ENCODE data around the gene LSAMP. TPM values are rescaled to one million over a fixed set of nuclear protein-coding genes. Genes with fewer than 3 reads are reported as not detected.

Gene LSAMP
- total RNA-seq, 1 donor from 2014 or later, result 0.11 TPM

GRCh38 chr3:116337229-116337628, 108.1 kb downstream of the LSAMP start:
- no peak for DNase-seq (ENCODE audit: low spot score in 2 of 2)
- no peaks in the 10 kb centered on the region for H3K27me3 ChIP-seq

GRCh38 chr3:116331380-116331779, 113.9 kb downstream of the LSAMP start:
- no peak for DNase-seq (ENCODE audit: low spot score in 2 of 2)
- TF ChIP-seq CTCF (IDR thresholded peaks at IDR 0.05), result no peak
- Histone ChIP-seq H3K9me3 (no peaks in the 10 kb centered on the region), H3K36me3 (no peaks in the 10 kb centered on the region), H3K4me3 (no peak overlapping the region), H3K27ac (no peak overlapping the region), H3K4me1 (no peaks in the 10 kb centered on the region), H3K27me3 (no peaks in the 10 kb centered on the region)
- intact Hi-C loops (cut with DNase I), result no loop called here

More at GRCh38 chr3:116337229-116337628, 108.1 kb downstream of the LSAMP start:
- intact Hi-C loops (cut with DNase I), result no loop called here
- no peak for TF ChIP-seq CTCF (IDR thresholded peaks at IDR 0.05)
- Histone ChIP-seq H3K27ac (no peak overlapping the region), H3K4me3 (no peak overlapping the region), H3K4me1 (no peaks in the 10 kb centered on the region), H3K36me3 (no peaks in the 10 kb centered on the region), H3K9me3 (no peaks in the 10 kb centered on the region)

DNA sequence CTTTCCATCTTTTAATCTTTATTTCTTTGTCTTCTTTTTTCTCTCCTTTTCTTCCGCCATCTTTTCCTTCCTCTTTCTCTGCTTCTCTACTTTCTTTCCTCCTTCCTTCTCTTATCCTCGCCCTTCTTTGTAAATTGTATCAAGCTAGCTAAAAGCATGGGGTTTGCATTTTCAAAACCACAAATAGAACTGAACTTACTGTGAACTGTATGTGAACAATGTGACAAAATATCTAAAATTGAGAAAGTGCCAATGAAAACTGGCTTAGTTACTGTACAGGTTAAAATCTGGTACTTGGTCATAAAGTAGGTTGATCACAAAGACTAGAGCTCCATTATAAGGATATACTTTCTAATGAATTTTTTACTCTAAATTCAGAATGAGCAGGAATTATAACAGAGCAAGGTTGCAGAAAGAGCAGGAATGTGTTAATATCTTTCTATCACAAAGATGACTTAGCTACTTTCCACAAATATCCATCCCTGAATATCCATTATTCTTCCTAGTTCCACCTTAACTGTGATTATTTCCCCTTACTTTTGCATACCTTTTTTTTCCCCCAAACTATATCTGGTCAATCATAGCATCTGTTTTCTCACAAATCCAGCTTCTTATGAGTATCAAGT, 122.4 kb downstream of the LSAMP start:
- H3K9me3 ChIP-seq, result no peaks in the 10 kb centered on the region
- no peaks in the 10 kb centered on the region for H3K4me1 ChIP-seq
- H3K27me3 ChIP-seq, result no peaks in the 10 kb centered on the region
- DNase-seq (ENCODE audit: low spot score in 2 of 2), result no peak
- TF ChIP-seq CTCF (IDR thresholded peaks at IDR 0.05), result no peak
- H3K4me3 ChIP-seq, result no peak overlapping the region
- no peaks in the 10 kb centered on the region for H3K36me3 ChIP-seq
- no peak overlapping the region for H3K27ac ChIP-seq
- intact Hi-C loops (cut with DNase I), result no loop called here

DNA sequence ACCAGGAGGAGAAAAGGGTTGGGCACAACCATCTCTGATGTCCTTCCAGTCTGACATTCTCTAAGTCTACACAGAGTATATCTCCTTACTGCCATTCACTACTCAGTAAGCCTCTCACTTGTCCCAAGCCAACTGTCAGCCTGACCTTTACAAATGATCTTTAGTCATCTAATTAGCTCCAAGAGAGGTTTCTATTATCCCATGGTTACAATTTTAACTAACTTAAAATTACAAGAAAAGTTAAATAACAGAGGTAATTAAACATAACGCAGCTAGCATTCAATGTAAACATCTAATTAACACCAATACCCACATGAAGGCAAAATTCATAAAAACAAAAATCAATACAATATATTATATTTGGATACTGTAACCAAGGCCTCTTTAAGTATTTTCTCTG, 126.9 kb downstream of the LSAMP start:
- Histone ChIP-seq H3K4me1 (no peaks in the 10 kb centered on the region), H3K4me3 (no peak overlapping the region), H3K27ac (no peak overlapping the region), H3K36me3 (no peaks in the 10 kb centered on the region), H3K9me3 (no peaks in the 10 kb centered on the region), H3K27me3 (no peaks in the 10 kb centered on the region)
- intact Hi-C loops (cut with DNase I), result no loop called here
- no peak for TF ChIP-seq CTCF (IDR thresholded peaks at IDR 0.05)
- no peak for DNase-seq (ENCODE audit: low spot score in 2 of 2)

- no peak for DNase-seq (ENCODE audit: low spot score in 2 of 2)
- intact Hi-C loops (cut with DNase I), result no loop called here
- no peaks in the 10 kb centered on the region for H3K27me3 ChIP-seq
- no peak overlapping the region for H3K4me3 ChIP-seq
- H3K9me3 ChIP-seq, result no peaks in the 10 kb centered on the region
- H3K4me1 ChIP-seq, result no peaks in the 10 kb centered on the region
- H3K36me3 ChIP-seq, result no peaks in the 10 kb centered on the region
- no peak for TF ChIP-seq CTCF (IDR thresholded peaks at IDR 0.05)
- no peak overlapping the region for H3K27ac ChIP-seq
These were observed 128.5 kb downstream of the LSAMP start for GRCh38 chr3:116316771-116317170.

GRCh38 chr3:116314476-116314875, 130.8 kb downstream of the LSAMP start:
- intact Hi-C loops (cut with DNase I), result no loop called here
- Histone ChIP-seq H3K4me1 (no peaks in the 10 kb centered on the region), H3K9me3 (no peaks in the 10 kb centered on the region), H3K27me3 (no peaks in the 10 kb centered on the region), H3K36me3 (no peaks in the 10 kb centered on the region), H3K4me3 (no peak overlapping the region), H3K27ac (no peak overlapping the region)
- DNase-seq (ENCODE audit: low spot score in 2 of 2), result no peak
- no peak for TF ChIP-seq CTCF (IDR thresholded peaks at IDR 0.05)

Measured in ascending aorta (tissue), 2 donors.